ENCODE data around the gene RAD18. TPM values are rescaled to one million over a fixed set of nuclear protein-coding genes. Genes with fewer than 3 reads are reported as not detected.

RAD18 gene
- total RNA-seq, 2 donors from 2014 or later = 18.2 to 20.8 TPM

DNA sequence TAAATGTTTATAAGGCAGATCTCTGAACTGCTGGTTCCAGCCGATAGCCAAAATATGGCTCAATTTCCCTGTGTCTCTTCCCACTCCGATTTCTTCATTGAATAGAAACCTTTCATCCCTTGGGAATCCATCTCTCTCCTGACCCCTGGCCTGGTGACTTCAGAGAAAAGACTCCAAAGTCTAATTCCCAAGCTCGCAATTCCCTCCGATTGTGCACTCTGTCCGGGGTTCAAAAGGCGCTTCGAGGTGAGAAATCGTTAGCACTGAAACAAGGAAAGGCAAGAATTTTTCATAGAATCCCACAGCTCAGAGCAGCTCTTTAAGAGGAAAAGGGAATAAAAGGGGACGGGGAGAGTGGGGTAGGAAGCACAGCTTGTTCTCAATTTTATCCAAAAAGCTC is 18.4 kb upstream of the RAD18 start:
- H3K4me1 ChIP-seq (ENCODE audit: control insufficient read depth, insufficient read depth, low read length) = no peaks in the 10 kb centered on the region
- no peak for DNase-seq
- H3K9me3 ChIP-seq (ENCODE audit: control insufficient read depth, low read length) = peaks cover 11% of the 10 kb centered on the region
- H3K27ac ChIP-seq (ENCODE audit: low read depth, low read length) = no peak overlapping the region
- H3K27ac Mint-ChIP-seq = no peak overlapping the region
- TF ChIP-seq, protein P1, sequence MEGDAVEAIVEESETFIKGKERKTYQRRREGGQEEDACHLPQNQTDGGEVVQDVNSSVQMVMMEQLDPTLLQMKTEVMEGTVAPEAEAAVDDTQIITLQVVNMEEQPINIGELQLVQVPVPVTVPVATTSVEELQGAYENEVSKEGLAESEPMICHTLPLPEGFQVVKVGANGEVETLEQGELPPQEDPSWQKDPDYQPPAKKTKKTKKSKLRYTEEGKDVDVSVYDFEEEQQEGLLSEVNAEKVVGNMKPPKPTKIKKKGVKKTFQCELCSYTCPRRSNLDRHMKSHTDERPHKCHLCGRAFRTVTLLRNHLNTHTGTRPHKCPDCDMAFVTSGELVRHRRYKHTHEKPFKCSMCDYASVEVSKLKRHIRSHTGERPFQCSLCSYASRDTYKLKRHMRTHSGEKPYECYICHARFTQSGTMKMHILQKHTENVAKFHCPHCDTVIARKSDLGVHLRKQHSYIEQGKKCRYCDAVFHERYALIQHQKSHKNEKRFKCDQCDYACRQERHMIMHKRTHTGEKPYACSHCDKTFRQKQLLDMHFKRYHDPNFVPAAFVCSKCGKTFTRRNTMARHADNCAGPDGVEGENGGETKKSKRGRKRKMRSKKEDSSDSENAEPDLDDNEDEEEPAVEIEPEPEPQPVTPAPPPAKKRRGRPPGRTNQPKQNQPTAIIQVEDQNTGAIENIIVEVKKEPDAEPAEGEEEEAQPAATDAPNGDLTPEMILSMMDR (conservative IDR thresholded peaks at IDR 0.05) = no peak
- no peaks in the 10 kb centered on the region for H3K4me1 Mint-ChIP-seq
- H3K4me3 Mint-ChIP-seq = no peak overlapping the region
- no peak overlapping the region for H3K4me3 ChIP-seq (ENCODE audit: low read length)
- H3K27me3 ChIP-seq (ENCODE audit: control insufficient read depth, insufficient read depth, low read length, poor library complexity, severe bottlenecking) = peaks cover 15% of the 10 kb centered on the region
- H3K9ac ChIP-seq (ENCODE audit: extremely low read depth, low read length, poor library complexity, severe bottlenecking) = no peak overlapping the region
- no peaks in the 10 kb centered on the region for H3K36me3 ChIP-seq (ENCODE audit: control insufficient read depth, insufficient read depth, low read length)
- H3K9me3 Mint-ChIP-seq = peaks cover 3% of the 10 kb centered on the region
- 87 to 94% methylated on average over 9 of the region's 9 CpGs for WGBS, 2 experiments (ENCODE audit: insufficient coverage in 1 of 2, insufficient read length in 1 of 2)
- H3K36me3 Mint-ChIP-seq (ENCODE audit: low read depth) = no peaks in the 10 kb centered on the region
- peaks cover 36% of the 10 kb centered on the region for H3K27me3 Mint-ChIP-seq (ENCODE audit: insufficient read depth)

DNA sequence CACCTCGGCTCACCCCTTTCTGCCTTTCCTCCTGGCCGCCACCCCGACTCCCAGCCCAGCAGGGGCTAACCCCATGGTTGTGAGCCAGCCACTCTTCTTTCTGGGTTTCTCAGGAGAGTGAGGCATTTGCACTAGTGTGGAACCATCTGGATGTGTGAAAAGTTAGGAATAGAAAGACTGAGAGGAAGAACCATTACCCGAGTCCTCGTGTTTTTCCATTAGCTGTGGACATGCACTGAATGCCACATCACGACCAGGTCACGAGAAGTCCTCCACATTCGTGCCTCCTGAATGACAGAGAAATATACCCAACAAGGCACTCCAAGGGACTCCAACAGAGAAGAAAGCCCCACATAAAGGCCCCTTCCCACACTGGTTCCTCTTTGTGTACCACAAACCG is 18.0 kb upstream of the RAD18 start:
- H3K9me3 ChIP-seq (ENCODE audit: control insufficient read depth, low read length) = peaks cover 11% of the 10 kb centered on the region

DNA sequence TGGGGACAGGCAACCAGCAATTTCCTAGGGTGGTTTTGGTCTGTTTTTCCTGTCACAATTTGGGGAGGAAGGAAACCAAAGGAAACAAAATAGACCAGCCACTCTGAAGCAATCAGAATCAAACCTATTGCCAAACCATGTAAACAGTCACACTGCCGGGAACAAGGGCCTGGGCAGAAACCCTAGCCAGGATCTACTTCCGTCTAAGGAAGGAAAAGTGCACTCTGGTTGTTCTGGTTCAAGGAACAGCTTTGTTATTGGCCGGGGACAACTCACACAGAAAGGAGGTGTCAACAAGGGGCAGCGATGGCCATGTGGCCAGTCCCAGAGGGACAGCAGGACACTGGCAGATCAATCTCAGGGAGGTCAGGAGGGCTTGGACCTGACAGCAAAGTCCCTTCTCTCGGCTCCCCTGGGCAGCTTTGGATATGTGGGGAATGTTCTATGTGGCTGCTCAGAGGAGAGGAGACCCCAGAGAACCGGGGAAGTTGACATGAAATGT is 17.5 kb upstream of the RAD18 start:
- H3K4me1 Mint-ChIP-seq = no peaks in the 10 kb centered on the region
- H3K36me3 Mint-ChIP-seq (ENCODE audit: low read depth) = no peaks in the 10 kb centered on the region
- Histone ChIP-seq H3K9me3 (ENCODE audit: control insufficient read depth, low read length) (peaks cover 11% of the 10 kb centered on the region), H3K4me3 (ENCODE audit: low read length) (no peak overlapping the region), H3K9ac (ENCODE audit: extremely low read depth, low read length, poor library complexity, severe bottlenecking) (no peak overlapping the region), H3K4me1 (ENCODE audit: control insufficient read depth, insufficient read depth, low read length) (no peaks in the 10 kb centered on the region), H3K36me3 (ENCODE audit: control insufficient read depth, insufficient read depth, low read length) (no peaks in the 10 kb centered on the region), H3K27ac (ENCODE audit: low read depth, low read length) (no peak overlapping the region), H3K27me3 (ENCODE audit: control insufficient read depth, insufficient read depth, low read length, poor library complexity, severe bottlenecking) (peaks cover 15% of the 10 kb centered on the region)
- H3K4me3 Mint-ChIP-seq = no peak overlapping the region
- WGBS, 2 experiments (ENCODE audit: insufficient coverage in 1 of 2, insufficient read length in 1 of 2) = 91 to 100% methylated on average over 3 to 6 of the region's 6 CpGs
- no peak for DNase-seq
- H3K27me3 Mint-ChIP-seq (ENCODE audit: insufficient read depth) = peaks cover 36% of the 10 kb centered on the region
- H3K27ac Mint-ChIP-seq = no peak overlapping the region
- H3K9me3 Mint-ChIP-seq = peaks cover 3% of the 10 kb centered on the region
- TF ChIP-seq, protein P1 (conservative IDR thresholded peaks at IDR 0.05) = no peak

More for the DNA sequence above, 18.0 kb upstream of the RAD18 start:
- DNase-seq = no peak
- no peaks in the 10 kb centered on the region for H3K36me3 Mint-ChIP-seq (ENCODE audit: low read depth)
- WGBS, 2 experiments (ENCODE audit: insufficient coverage in 1 of 2, insufficient read length in 1 of 2) = 94 to 97% methylated on average over 5 to 9 of the region's 9 CpGs
- Histone ChIP-seq H3K9ac (ENCODE audit: extremely low read depth, low read length, poor library complexity, severe bottlenecking) (no peak overlapping the region), H3K27me3 (ENCODE audit: control insufficient read depth, insufficient read depth, low read length, poor library complexity, severe bottlenecking) (peaks cover 15% of the 10 kb centered on the region), H3K4me1 (ENCODE audit: control insufficient read depth, insufficient read depth, low read length) (no peaks in the 10 kb centered on the region), H3K36me3 (ENCODE audit: control insufficient read depth, insufficient read depth, low read length) (no peaks in the 10 kb centered on the region), H3K27ac (ENCODE audit: low read depth, low read length) (no peak overlapping the region), H3K4me3 (ENCODE audit: low read length) (no peak overlapping the region)
- TF ChIP-seq, protein P1 (conservative IDR thresholded peaks at IDR 0.05) = no peak
- H3K4me3 Mint-ChIP-seq = no peak overlapping the region
- peaks cover 36% of the 10 kb centered on the region for H3K27me3 Mint-ChIP-seq (ENCODE audit: insufficient read depth)
- no peaks in the 10 kb centered on the region for H3K4me1 Mint-ChIP-seq
- no peak overlapping the region for H3K27ac Mint-ChIP-seq
- H3K9me3 Mint-ChIP-seq = peaks cover 3% of the 10 kb centered on the region
